GM18520 (cell line): Measurements from ENCODE around the gene MYO5C.

Source experiments
- ATAC-seq: cut with Tn5 transposase; IDR thresholded peaks from one replicate; pipeline ENCODE4 v1.9.1; 2021; ENCODE audit not compliant: unreplicated experiment

Gene MYO5C

GRCh38 chr15:52153900-52154895, 141.4 kb downstream of the MYO5C start:
- ATAC-seq: no peak

GRCh38 chr15:52151353-52151752, 144.3 kb downstream of the MYO5C start:
- ATAC-seq: no peak

- ATAC-seq: no peak
These were observed 144.7 kb downstream of the MYO5C start for GRCh38 chr15:52150871-52151270.

GRCh38 chr15:52150043-52150825, 145.4 kb downstream of the MYO5C start:
- ATAC-seq: no peak

GRCh38 chr15:52148403-52148802, 147.2 kb downstream of the MYO5C start:
- no peak for ATAC-seq

GRCh38 chr15:52146776-52147175, 148.8 kb downstream of the MYO5C start:
- ATAC-seq: no peak

- no peak for ATAC-seq
These were observed 149.3 kb downstream of the MYO5C start for GRCh38 chr15:52146261-52146660.

GRCh38 chr15:52144656-52145178, 150.9 kb downstream of the MYO5C start:
- no peak for ATAC-seq

GRCh38 chr15:52143873-52144272, 151.7 kb downstream of the MYO5C start:
- no peak for ATAC-seq
